Activated CD8-positive, alpha-beta memory T cell treated with anti-CD3 and anti-CD28 coated beads, Interleukin-2, amount 10 ng/mL, durations not matched to agents 7 days and 5 days (primary cell): ENCODE data around the gene ENDOV. TPM values are rescaled to one million over a fixed set of nuclear protein-coding genes. Genes with fewer than 3 reads are reported as not detected.

Experiments used
- ATAC-seq: fragments of 150-1000 bp; cut with Tn5 transposase; one replicate; pipeline ENCODE4 v1.10.0; 2021; ENCODE audit warnings: moderate library complexity
- CTCF ChIA-PET: fragments of 350-600 bp; sonication (Branson Sonifier 250); formaldehyde crosslinking; loops from one replicate; lab custom pipeline; 2021; ENCODE audit warnings: antibody characterized with exemption; lab: Charles Lee
- DNase-seq: peaks from one replicate; pipeline ENCODE4 v3.0.0-alpha.2; 2020
- H3K27ac Mint-ChIP-seq: one replicate; pipeline ENCODE4 v1.8.0; 2021; ENCODE audit warnings: mild to moderate bottlenecking, mixed read lengths
- H3K27me3 Mint-ChIP-seq: one replicate; pipeline ENCODE4 v1.8.0; 2021; ENCODE audit warnings: mixed read lengths
- H3K36me3 Mint-ChIP-seq: one replicate; pipeline ENCODE4 v1.8.0; 2021; ENCODE audit warnings: mild to moderate bottlenecking, mixed read lengths
- H3K4me1 Mint-ChIP-seq: one replicate; pipeline ENCODE4 v1.8.0; 2021; ENCODE audit warnings: mixed read lengths
- H3K4me3 Mint-ChIP-seq: one replicate; pipeline ENCODE4 v1.8.0; 2021; ENCODE audit warnings: mild to moderate bottlenecking, moderate library complexity, mixed read lengths
- H3K9me3 Mint-ChIP-seq: one replicate; pipeline ENCODE4 v1.8.0; 2022; ENCODE audit warnings: low read depth, mixed read lengths
- total RNA-seq, 2 experiments: library from RNA; stranded (reverse); gene quantifications; one replicate each; pipeline ENCODE4 v1.2.3, GENCODE V29; 2021

ENDOV gene
- total RNA-seq, 2 experiments from 2014 or later = 15.1 to 18.4 TPM

- CTCF ChIA-PET = interaction anchor here (1.0 to 4.7 kb wide), 6 partner anchors 151 to 565 kb away, joined by 3 to 18 read pairs (median 5); no protein-coding TSS in a partner anchor
- peaks cover 20% of the 10 kb centered on the region for H3K4me1 Mint-ChIP-seq
Observed at GRCh38 chr17:80424261-80424660, 9.3 kb downstream of the ENDOV start.

GRCh38 chr17:80424878-80425765, 10.2 kb downstream of the ENDOV start:
- DNase-seq = no peak
- H3K4me3 Mint-ChIP-seq = no peak overlapping the region
- H3K36me3 Mint-ChIP-seq = no peaks in the 10 kb centered on the region
- CTCF ChIA-PET = interaction anchor here (0.6 to 4.7 kb wide), 8 partner anchors 143 to 564 kb away, joined by 3 to 29 read pairs (median 5); no protein-coding TSS in a partner anchor
- H3K4me1 Mint-ChIP-seq = peaks cover 20% of the 10 kb centered on the region
- H3K9me3 Mint-ChIP-seq = no peaks in the 10 kb centered on the region
- ATAC-seq = no peak
- H3K27me3 Mint-ChIP-seq = no peaks in the 10 kb centered on the region
- no peak overlapping the region for H3K27ac Mint-ChIP-seq

More at GRCh38 chr17:80424261-80424660, 9.3 kb downstream of the ENDOV start:
- Mint-ChIP-seq H3K36me3 (no peaks in the 10 kb centered on the region), H3K27me3 (no peaks in the 10 kb centered on the region), H3K4me3 (no peak overlapping the region), H3K9me3 (no peaks in the 10 kb centered on the region), H3K27ac (no peak overlapping the region)
- DNase-seq = no peak
- no peak for ATAC-seq

GRCh38 chr17:80425835-80426426, 11.0 kb downstream of the ENDOV start:
- no peak overlapping the region for H3K27ac Mint-ChIP-seq
- H3K4me3 Mint-ChIP-seq = no peak overlapping the region
- H3K36me3 Mint-ChIP-seq = no peaks in the 10 kb centered on the region
- H3K27me3 Mint-ChIP-seq = no peaks in the 10 kb centered on the region
- CTCF ChIA-PET = interaction anchor here (0.9 to 4.7 kb wide), 10 partner anchors 150 to 676 kb away, joined by 3 to 29 read pairs (median 12); no protein-coding TSS in a partner anchor
- peaks cover 20% of the 10 kb centered on the region for H3K4me1 Mint-ChIP-seq
- no peak for DNase-seq
- ATAC-seq = no peak
- H3K9me3 Mint-ChIP-seq = no peaks in the 10 kb centered on the region

- Mint-ChIP-seq H3K4me1 (peaks cover 20% of the 10 kb centered on the region), H3K36me3 (no peaks in the 10 kb centered on the region), H3K9me3 (no peaks in the 10 kb centered on the region), H3K27me3 (no peaks in the 10 kb centered on the region), H3K27ac (no peak overlapping the region), H3K4me3 (no peak overlapping the region)
- DNase-seq (peak; percentile 88), ATAC-seq (peak; percentile 95)
- CTCF ChIA-PET = interaction anchor here (0.5 to 4.7 kb wide), 60 partner anchors 9 to 812 kb away, joined by 3 to 29 read pairs (median 4); partner anchors contain the start of genes CHMP6, NDUFAF8, RPTOR and TEPSIN
Observed at GRCh38 chr17:80426671-80427326, 11.8 kb downstream of the ENDOV start.

- DNase-seq = no peak
- CTCF ChIA-PET = interaction anchor here (0.5 to 4.7 kb wide), 60 partner anchors 9 to 811 kb away, joined by 3 to 29 read pairs (median 4); partner anchors contain the start of genes CHMP6, NDUFAF8, RPTOR and TEPSIN
- H3K4me3 Mint-ChIP-seq = no peak overlapping the region
- no peak overlapping the region for H3K27ac Mint-ChIP-seq
- peaks cover 20% of the 10 kb centered on the region for H3K4me1 Mint-ChIP-seq
- no peaks in the 10 kb centered on the region for H3K36me3 Mint-ChIP-seq
- H3K27me3 Mint-ChIP-seq = no peaks in the 10 kb centered on the region
- ATAC-seq = no peak
- no peaks in the 10 kb centered on the region for H3K9me3 Mint-ChIP-seq
Observed at GRCh38 chr17:80427366-80428282, 12.7 kb downstream of the ENDOV start.

- Mint-ChIP-seq H3K4me1 (peaks cover 20% of the 10 kb centered on the region), H3K27ac (no peak overlapping the region), H3K27me3 (no peaks in the 10 kb centered on the region), H3K9me3 (no peaks in the 10 kb centered on the region), H3K36me3 (no peaks in the 10 kb centered on the region), H3K4me3 (no peak overlapping the region)
- CTCF ChIA-PET = interaction anchor here (1.5 to 4.7 kb wide), 7 partner anchors 14 to 587 kb away, joined by 3 to 29 read pairs (median 19); no protein-coding TSS in a partner anchor
- ATAC-seq = no peak
- no peak for DNase-seq
Observed at GRCh38 chr17:80428363-80428762, 13.4 kb downstream of the ENDOV start.

- no peak for ATAC-seq
- CTCF ChIA-PET = interaction anchor here (2.9 to 4.7 kb wide), 4 partner anchors 147 to 560 kb away, joined by 18 to 25 read pairs (median 21); no protein-coding TSS in a partner anchor
- no peaks in the 10 kb centered on the region for H3K36me3 Mint-ChIP-seq
- no peak overlapping the region for H3K27ac Mint-ChIP-seq
- peaks cover 19% of the 10 kb centered on the region for H3K4me1 Mint-ChIP-seq
- no peak overlapping the region for H3K4me3 Mint-ChIP-seq
- H3K27me3 Mint-ChIP-seq = no peaks in the 10 kb centered on the region
- no peak for DNase-seq
- no peaks in the 10 kb centered on the region for H3K9me3 Mint-ChIP-seq
Observed at GRCh38 chr17:80428796-80429195, 13.8 kb downstream of the ENDOV start.

- H3K27ac Mint-ChIP-seq = no peak overlapping the region
- H3K9me3 Mint-ChIP-seq = no peaks in the 10 kb centered on the region
- CTCF ChIA-PET = no interaction called here
- H3K4me3 Mint-ChIP-seq = no peak overlapping the region
- no peaks in the 10 kb centered on the region for H3K27me3 Mint-ChIP-seq
- no peak for ATAC-seq
- no peaks in the 10 kb centered on the region for H3K36me3 Mint-ChIP-seq
- DNase-seq = no peak
- H3K4me1 Mint-ChIP-seq = peaks cover 12% of the 10 kb centered on the region
Observed at GRCh38 chr17:80429356-80430275, 14.6 kb downstream of the ENDOV start.

GRCh38 chr17:80430446-80431245, 15.7 kb downstream of the ENDOV start:
- CTCF ChIA-PET = no interaction called here
- no peak overlapping the region for H3K4me3 Mint-ChIP-seq
- ATAC-seq = no peak

GRCh38 chr17:80431246-80432195, 16.6 kb downstream of the ENDOV start:
- no peaks in the 10 kb centered on the region for H3K27me3 Mint-ChIP-seq
- H3K36me3 Mint-ChIP-seq = no peaks in the 10 kb centered on the region
- peaks cover 6% of the 10 kb centered on the region for H3K4me1 Mint-ChIP-seq

More at GRCh38 chr17:80430446-80431245, 15.7 kb downstream of the ENDOV start:
- H3K9me3 Mint-ChIP-seq = no peaks in the 10 kb centered on the region
- DNase-seq = no peak
- H3K27me3 Mint-ChIP-seq = no peaks in the 10 kb centered on the region
- no peak overlapping the region for H3K27ac Mint-ChIP-seq
- no peaks in the 10 kb centered on the region for H3K36me3 Mint-ChIP-seq
- peaks cover 12% of the 10 kb centered on the region for H3K4me1 Mint-ChIP-seq

More at GRCh38 chr17:80431246-80432195, 16.6 kb downstream of the ENDOV start:
- no peak for DNase-seq
- Mint-ChIP-seq H3K27ac (no peak overlapping the region), H3K9me3 (no peaks in the 10 kb centered on the region), H3K4me3 (no peak overlapping the region)
- CTCF ChIA-PET = interaction anchor here (1.0 to 1.2 kb wide), 2 partner anchors 44 to 144 kb away, joined by 3 to 4 read pairs; no protein-coding TSS in a partner anchor
- ATAC-seq = no peak
